ENCODE results near the gene CPAMD8.
"Not testable (repeated sequence)": the region's sequence is repeated elsewhere in the genome, so short reads cannot be mapped to it uniquely, and the experiment has no call there.

Gene CPAMD8

DNA sequence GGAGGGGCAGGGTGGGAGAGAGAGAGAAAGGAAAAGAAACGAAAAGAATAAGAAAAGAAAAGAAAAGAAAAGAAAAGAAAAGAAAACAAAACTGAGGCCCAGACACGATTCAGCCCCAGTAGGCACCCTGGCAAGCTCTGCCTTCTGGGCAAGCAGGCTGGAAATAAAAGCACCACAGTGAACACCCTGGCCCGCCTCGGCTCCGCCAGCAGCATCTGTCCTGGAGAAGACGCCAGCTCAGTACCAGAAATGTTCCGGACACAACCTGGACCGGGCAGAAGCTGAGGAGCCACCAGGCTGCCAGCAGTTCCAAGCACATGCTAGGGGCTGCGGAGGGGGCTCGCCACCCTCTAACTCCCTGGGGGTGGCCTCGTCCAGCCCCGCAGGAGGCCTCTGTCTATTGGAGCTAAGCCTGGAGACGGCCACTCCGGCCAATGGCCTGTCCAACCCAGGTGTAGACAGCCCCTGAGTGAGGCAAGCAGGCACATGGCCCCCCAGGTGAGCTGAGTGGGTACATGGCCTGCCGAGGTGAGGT, 11.4 kb upstream of the CPAMD8 start:
- DNase-seq = no peak

DNA sequence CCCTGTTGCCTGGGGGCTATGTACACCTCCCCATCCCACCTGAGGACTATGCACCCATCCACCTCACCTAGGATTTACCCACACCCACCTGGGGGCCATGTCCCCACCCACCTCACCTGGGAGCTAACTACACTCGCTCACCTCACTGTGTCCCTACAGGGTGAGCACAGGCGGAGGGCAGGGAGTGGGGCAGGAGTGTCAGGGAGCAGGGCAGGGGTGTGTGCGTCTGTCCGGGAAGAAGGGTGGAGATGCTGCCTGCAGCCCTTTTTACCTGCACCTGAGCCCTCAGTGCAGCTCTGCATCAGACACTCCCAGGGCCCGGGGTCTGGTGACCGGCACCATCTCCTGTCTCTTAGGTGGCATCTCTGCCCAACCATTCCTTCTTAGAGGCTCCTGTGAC, 10.6 kb upstream of the CPAMD8 start:
- no peak for DNase-seq

- DNase-seq = no peak
Observed at GRCh38 chr19:17036640-17037039, 10.0 kb upstream of the CPAMD8 start.

DNA sequence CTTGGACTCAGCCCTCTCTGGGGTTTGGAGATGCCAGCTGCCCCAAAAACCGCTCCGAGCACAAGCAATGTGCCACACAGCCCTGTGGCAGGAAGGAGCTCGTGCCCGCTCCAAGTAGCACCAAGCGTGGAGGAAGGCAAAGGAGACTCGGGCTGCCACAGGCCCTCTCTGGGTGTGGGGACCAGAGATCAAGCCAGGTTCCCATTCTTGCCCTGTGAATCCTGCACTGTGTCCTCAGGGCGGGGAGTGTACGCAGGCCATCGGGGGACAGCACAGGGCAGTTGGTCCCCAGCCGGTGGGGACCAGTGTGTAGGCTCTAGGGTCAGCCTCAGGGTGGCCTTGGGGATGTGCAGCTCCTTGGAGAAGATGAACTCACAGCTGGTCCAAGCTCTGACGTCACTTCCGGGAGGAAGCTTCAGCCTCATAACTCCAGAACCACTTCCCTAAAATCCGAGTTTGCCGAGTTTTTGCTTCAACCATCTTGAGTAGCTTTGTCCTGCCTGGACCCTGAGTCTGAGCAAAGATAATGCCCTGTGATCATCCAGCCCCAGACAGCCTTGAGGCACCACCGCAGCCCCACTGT, 9.3 kb upstream of the CPAMD8 start:
- DNase-seq = no peak

GRCh38 chr19:17031741-17032140, 5.1 kb upstream of the CPAMD8 start:
- no peak for DNase-seq

DNA sequence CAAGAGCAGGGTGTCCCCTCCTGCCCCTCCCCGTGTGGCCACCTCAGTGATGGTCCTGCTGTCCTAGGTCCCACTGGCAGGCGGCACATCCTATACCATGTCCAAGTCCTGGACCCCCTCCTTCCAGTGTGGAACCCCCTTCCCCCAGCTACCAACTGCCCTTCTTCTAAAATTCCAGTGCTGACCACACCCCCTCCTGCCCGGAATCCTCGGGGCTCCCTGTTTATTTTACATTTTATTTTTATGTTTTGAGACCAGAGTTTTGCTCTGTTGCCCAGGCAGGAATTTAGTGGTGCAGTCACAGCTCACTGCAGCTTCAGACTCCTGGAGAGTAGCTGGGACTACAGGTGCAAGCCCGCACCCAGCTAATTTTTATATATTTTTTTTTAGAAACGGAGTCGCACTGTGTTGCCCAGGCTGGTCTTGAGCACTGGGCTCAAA, 945 bp upstream of the CPAMD8 start:
- no peak for DNase-seq

GRCh38 chr19:17025991-17026658, 485 bp downstream of the CPAMD8 start:
- DNase-seq = no peak

DNA sequence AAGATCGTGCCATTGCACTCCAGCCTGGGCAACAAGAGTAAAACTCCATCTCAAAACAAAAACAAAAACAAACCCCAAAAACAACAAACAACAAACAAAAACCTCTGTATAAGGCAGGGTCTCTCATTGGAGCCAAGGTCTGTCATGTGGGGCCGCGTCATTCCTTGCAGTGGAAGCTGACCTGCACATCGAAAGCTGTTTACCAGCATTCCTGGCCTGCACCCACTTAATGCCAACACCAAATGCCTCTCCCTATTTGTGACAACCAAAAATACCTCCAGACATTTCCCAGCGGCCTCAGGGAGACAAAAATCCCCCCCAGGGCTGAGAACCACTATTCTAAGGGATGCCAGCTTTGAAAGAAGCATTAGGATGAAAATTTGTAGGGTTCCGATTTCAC, 1.2 kb downstream of the CPAMD8 start:
- DNase-seq = no peak

DNA sequence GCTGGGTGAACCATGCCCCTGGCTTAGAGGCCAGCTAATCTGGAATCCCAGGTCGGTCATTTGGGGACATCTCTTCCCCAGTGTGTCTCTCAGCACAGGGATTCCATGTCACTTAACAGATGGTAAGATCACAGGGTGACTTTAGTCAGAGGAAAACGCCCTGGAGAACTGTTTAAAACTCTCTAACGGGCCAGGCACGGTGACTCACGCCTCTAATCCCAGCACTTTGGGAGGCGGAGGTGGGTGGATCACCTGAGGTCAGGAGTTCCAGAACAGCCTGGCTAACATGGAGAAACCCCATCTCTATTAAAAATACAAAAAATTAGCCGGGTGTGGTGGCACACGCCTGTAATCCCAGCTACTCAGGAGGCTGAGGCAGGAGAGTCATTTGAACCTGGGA, 1.7 kb downstream of the CPAMD8 start:
- DNase-seq = not testable (repeated sequence)

DNA sequence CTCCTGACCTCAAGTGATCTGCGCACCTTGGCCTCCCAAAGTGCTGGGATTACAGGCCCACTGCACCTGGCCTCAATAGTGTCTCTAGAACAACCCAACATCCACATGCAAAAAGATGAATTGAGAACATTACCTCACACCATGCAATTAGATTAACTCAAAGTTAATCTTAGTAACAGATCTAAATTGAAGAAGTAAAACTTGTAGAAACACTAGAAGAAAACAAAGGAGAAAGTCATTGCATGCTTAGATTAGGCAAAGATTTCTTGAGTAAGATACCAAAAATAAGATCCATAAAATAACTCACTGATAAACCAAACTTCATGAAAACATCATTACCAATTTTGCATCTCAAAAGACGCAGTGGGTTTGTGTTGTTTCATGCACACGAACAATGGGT, 2.8 kb downstream of the CPAMD8 start:
- no peak for DNase-seq

DNA sequence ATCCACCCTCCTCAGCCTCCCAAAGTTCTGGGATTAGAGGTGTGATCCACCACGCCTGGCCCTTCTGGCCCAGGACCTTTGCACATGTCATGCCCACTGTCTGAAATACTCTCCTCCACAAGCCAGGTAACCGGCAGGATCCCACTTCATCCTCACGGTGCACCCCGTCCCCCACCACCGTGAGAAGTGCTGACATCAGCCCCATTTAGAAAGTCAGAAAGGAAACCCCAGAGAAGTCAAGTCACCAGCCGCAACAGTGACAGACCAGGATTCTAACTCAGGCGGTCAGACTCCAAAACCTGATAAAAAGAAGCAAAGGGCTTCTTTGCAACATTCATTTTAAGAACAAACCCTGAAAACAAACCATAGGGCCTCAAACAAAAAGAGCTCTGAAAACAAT, 3.9 kb downstream of the CPAMD8 start:
- DNase-seq = no peak

GRCh38 chr19:17021793-17022590, 4.6 kb downstream of the CPAMD8 start:
- DNase-seq = no peak

DNA sequence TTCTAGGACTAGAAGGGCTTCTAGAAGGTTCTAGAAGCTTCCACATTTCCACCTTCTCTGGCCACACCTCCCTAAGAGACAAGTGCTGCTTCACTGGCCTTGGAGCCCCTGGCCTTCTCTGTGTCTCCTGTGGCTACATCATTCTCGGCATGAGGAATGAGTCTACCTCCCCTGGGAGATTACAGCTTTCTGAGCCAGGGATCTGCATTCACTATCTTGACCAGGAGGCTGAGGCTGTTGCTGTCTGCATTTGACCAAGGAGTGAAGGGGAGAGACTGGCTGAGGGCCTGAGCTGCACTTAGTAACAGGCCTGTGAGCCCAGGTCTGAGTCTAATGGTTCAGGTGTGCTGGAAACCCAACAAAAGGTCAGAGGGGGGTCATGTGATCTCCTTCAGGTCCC, 5.3 kb downstream of the CPAMD8 start:
- DNase-seq = no peak

DNA sequence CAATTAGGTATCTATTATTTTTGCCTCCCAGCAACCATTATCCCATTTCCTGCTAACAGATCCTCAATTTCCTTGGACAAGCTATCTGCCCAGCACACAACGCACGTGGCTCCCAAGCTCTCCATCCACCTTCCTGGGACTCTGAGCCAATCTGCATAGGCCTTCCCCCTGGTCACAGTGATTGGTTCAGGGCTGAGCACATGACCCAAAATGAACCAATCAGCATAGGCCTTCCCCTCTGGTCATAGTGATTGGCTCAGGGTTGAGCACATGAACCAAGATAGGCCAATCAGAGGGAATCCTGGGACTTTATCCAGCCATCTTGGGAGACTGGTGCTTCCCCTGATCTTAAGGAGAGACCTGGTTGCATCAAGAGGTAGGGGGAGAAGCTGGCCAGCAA, 5.8 kb downstream of the CPAMD8 start:
- no peak for DNase-seq

DNA sequence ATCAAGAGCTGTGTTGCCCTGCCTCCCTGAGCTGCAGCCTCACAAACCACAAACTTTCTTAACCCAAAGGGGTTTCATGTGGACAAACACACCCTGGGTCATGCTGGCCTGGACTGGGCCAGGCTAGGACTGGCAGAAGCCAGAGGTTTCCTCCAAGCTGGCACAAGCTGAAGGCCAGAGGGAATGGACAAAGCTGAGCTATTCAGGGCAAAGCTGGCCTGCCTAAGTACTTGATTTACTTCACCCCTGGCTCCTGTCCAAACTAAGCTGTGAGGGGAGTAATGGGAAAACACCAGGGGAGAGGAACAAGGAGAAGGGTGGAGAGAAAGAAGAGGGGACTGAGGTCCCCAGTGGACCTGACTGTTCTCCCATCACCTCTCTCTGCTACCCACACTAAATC, 6.2 kb downstream of the CPAMD8 start:
- no peak for DNase-seq

DNA sequence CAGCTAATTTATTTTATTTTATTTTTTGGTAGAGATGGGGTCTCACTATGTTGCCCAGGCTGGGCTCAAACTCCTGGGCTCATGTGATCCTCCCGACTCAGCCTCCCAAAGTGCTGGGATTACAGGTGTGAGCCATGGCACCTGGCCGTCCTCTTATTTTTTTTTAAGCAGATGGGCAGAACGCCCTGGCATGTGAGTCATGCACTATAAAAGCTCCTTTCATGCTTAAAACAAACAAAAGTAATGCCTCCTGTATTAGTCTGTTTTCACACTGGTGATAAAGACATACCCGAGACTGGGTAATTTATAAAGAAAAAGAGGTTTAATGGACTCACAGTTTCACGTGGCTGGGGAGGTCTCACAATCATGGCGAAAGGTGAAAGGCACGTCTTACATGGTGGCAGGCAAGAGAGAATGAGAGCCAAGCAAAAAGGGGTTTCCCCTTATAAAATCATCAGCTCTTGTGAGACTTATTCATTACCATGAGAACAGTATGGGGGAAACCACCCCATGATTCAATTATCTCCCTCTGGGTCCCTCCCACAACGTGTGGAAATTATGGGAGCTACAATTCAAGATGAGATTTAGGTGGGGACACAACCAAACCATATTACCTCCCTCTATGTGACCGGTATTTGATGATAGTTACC, 12.3 kb downstream of the CPAMD8 start:
- DNase-seq = not testable (repeated sequence)

GRCh38 chr19:17011485-17011884, 15.1 kb downstream of the CPAMD8 start:
- DNase-seq = no peak

- no peak for DNase-seq
Observed at GRCh38 chr19:17006579-17006978, 20.0 kb downstream of the CPAMD8 start.

DNA sequence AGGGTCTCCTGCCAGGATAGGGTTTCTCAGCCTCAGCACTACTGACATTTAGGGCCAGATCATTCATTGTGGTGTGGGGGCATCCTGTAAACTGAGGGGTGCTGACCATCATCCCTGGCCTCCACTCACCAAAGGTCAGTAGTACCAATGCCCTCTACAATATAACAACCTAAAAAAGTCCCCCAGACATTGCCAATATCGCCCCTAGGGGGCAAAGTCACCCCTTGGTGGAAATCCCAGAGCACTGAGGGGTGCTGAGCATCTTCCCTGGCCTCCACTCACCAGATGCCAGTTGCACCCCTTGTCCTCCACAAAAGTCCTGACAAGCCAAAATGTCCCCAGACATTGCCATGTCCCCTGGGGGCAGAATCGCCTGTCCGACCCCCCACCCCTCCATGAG, 21.6 kb downstream of the CPAMD8 start:
- DNase-seq = no peak

DNA sequence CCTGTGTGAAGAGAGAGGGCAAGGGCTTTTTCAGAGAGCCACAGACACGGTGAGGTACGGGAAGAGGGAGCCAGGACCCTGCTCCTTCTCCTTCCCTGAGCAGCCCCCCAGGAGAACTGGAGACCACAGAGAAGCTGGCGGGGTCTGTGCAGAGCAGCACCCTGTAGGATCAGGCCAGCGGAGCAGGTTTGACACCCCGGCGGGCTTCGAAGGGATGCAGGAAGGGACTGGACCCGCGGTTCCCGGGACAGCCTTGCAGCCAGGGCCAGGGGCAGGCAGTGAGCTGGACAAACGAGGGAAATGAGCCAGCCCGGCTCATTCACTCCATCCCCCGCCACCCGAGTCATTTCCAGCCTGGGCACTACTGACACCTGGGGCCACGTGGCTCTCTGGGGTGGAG, 22.2 kb downstream of the CPAMD8 start:
- no peak for DNase-seq

DNA sequence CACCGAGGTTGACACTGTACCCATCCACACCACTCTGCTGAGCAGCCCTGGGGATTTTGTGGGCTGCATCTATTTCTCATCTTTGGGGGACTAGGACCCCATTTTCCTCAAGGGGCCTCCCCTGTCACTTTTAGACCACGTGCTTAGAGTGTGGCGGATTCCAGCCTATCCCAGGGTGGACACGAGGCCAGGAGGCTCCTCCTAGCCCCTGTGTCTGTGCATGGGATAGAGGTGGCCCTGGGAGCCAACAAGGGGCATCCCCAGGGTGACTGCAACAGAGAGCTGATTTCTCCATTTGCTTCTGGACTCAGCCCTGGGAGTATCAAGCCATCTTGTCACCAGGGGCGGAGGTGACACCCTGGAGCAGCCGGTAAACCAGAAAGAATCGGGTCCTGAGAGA, 24.2 kb downstream of the CPAMD8 start:
- DNase-seq = no peak

GRCh38 chr19:17001603-17002183, 24.9 kb downstream of the CPAMD8 start:
- peak; percentile 74 for DNase-seq

DNA sequence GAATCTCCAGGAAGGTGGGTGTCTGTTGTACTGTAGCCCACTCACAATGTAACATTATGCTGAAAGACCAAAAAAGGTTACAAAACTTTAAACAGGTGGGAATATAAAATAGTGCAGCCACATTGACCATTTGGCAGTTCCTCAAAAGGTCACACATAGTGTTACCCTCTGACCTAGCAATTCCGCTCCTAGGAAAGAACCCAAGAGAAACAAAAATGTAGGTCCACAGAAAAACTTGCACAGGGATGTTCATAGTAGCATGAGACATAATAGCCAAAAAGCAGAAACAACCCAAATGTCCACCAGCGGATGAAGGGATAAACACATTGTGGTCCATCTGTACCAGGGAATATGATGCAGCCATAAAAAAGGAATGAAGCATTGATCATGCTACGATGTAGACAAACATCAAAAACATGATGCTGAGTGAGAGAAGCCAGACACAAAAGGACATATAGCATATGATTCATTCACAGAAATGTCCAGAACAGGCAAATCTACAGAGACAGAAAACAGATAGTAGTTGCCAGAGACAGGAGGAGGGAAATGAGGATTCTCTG, 27.9 kb downstream of the CPAMD8 start:
- DNase-seq = no peak

Data from activated CD4-positive, alpha-beta T cell treated with anti-CD3 and anti-CD28 coated beads, Interleukin-2, amount 50 U/mL, for 1 hour (primary cell).